ENCODE measurements around the gene UNKL. TPM values are rescaled to one million over a fixed set of nuclear protein-coding genes. Genes with fewer than 3 reads are reported as not detected.

UNKL gene
- total RNA-seq: 10 to 100 TPM; 46.4 to 48.3 TPM
- 17.5 TPM for polyA plus RNA-seq (2013, experiment 1 of 2)
- polyA plus RNA-seq (2013, experiment 2 of 2): 19.7 TPM
- long read RNA-seq, experiment 1, partial matches to known transcripts: 2 of 4 reads
- long read RNA-seq, experiment 1, other reads (novel, unspliced or antisense): 1 of 4 reads
- long read RNA-seq, experiment 2, partial matches to known transcripts: 3 of 34 reads
- long read RNA-seq, experiment 2, other reads (novel, unspliced or antisense): 28 of 34 reads
- long read RNA-seq, experiment 3, partial matches to known transcripts: 1 of 30 reads
- long read RNA-seq, experiment 3, other reads (novel, unspliced or antisense): 22 of 30 reads
- long read RNA-seq, experiment 4, partial matches to known transcripts: 0 of 3 reads
- long read RNA-seq, experiment 4, other reads (novel, unspliced or antisense): 2 of 3 reads

GRCh38 chr16:1414532-1415260 lies at the start of gene UNKL:
TSS of gene UNKL (minus strand) at chr16:1414704. CDS start at chr16:1414691, 13 bp downstream.
- peak; percentile 91 for DNase-seq
- no peaks in the 10 kb centered on the region for H3K27me3 ChIP-seq (ENCODE audit: control insufficient read depth, insufficient read depth, low read length, poor library complexity, severe bottlenecking)
- H3K36me3 ChIP-seq (ENCODE audit: control insufficient read depth, insufficient read depth, low read length): peaks cover 9% of the 10 kb centered on the region
- Mint-ChIP-seq H3K27me3 (ENCODE audit: insufficient read depth) (no peaks in the 10 kb centered on the region), H3K27ac (peak within 1 kb of the TSS; percentile 52), H3K4me3 (peak within 1 kb of the TSS; percentile 74), H3K4me1 (no peaks in the 10 kb centered on the region), H3K36me3 (ENCODE audit: low read depth) (peaks cover 11% of the 10 kb centered on the region), H3K9me3 (no peaks in the 10 kb centered on the region)
- H3K9ac ChIP-seq (ENCODE audit: extremely low read depth, low read length, poor library complexity, severe bottlenecking): peak within 1 kb of the TSS; percentile 53
- peaks cover 1% of the 10 kb centered on the region for H3K4me1 ChIP-seq (ENCODE audit: control insufficient read depth, insufficient read depth, low read length)
- H3K4me3 ChIP-seq (ENCODE audit: low read length): peak within 1 kb of the TSS; percentile 77
- H3K27ac ChIP-seq (ENCODE audit: low read depth, low read length): no peak within 1 kb of the TSS
- TF ChIP-seq CTCF (conservative IDR thresholded peaks at IDR 0.05): no peak
- H3K9me3 ChIP-seq (ENCODE audit: control insufficient read depth, low read length): no peaks in the 10 kb centered on the region
- WGBS, 2 experiments (ENCODE audit: insufficient coverage in 1 of 2, insufficient read length in 1 of 2): 5 to 9% methylated on average over 34 to 72 of the region's 72 CpGs

- Histone ChIP-seq H3K27ac (ENCODE audit: low read depth, low read length) (no peak overlapping the region), H3K4me3 (ENCODE audit: low read length) (no peak overlapping the region), H3K36me3 (ENCODE audit: control insufficient read depth, insufficient read depth, low read length) (peaks cover 14% of the 10 kb centered on the region), H3K9ac (ENCODE audit: extremely low read depth, low read length, poor library complexity, severe bottlenecking) (no peak overlapping the region), H3K27me3 (ENCODE audit: control insufficient read depth, insufficient read depth, low read length, poor library complexity, severe bottlenecking) (no peaks in the 10 kb centered on the region), H3K9me3 (ENCODE audit: control insufficient read depth, low read length) (no peaks in the 10 kb centered on the region), H3K4me1 (ENCODE audit: control insufficient read depth, insufficient read depth, low read length) (no peaks in the 10 kb centered on the region)
- Mint-ChIP-seq H3K4me1 (no peaks in the 10 kb centered on the region), H3K9me3 (no peaks in the 10 kb centered on the region), H3K4me3 (no peak overlapping the region), H3K27ac (no peak overlapping the region), H3K27me3 (ENCODE audit: insufficient read depth) (no peaks in the 10 kb centered on the region), H3K36me3 (ENCODE audit: low read depth) (peaks cover 31% of the 10 kb centered on the region)
- TF ChIP-seq CTCF (conservative IDR thresholded peaks at IDR 0.05): no peak
- DNase-seq: no peak
- WGBS, 2 experiments (ENCODE audit: insufficient coverage in 1 of 2, insufficient read length in 1 of 2): 92 to 96% methylated on average over 11 to 24 of the region's 24 CpGs
These were observed 46.6 kb upstream of the UNKL start for GRCh38 chr16:1461146-1461545.

GRCh38 chr16:1460602-1461138 lies 46.2 kb upstream of the UNKL start:
- H3K4me3 Mint-ChIP-seq: no peak overlapping the region
- 93 to 95% methylated on average over 25 to 30 of the region's 30 CpGs for WGBS, 2 experiments (ENCODE audit: insufficient coverage in 1 of 2, insufficient read length in 1 of 2)
- DNase-seq: no peak
- no peaks in the 10 kb centered on the region for H3K9me3 Mint-ChIP-seq
- H3K36me3 ChIP-seq (ENCODE audit: control insufficient read depth, insufficient read depth, low read length): peaks cover 14% of the 10 kb centered on the region
- no peaks in the 10 kb centered on the region for H3K27me3 ChIP-seq (ENCODE audit: control insufficient read depth, insufficient read depth, low read length, poor library complexity, severe bottlenecking)
- no peak overlapping the region for H3K27ac Mint-ChIP-seq
- H3K4me1 Mint-ChIP-seq: no peaks in the 10 kb centered on the region
- no peak overlapping the region for H3K27ac ChIP-seq (ENCODE audit: low read depth, low read length)
- peaks cover 33% of the 10 kb centered on the region for H3K36me3 Mint-ChIP-seq (ENCODE audit: low read depth)
- H3K27me3 Mint-ChIP-seq (ENCODE audit: insufficient read depth): no peaks in the 10 kb centered on the region
- H3K9me3 ChIP-seq (ENCODE audit: control insufficient read depth, low read length): no peaks in the 10 kb centered on the region
- no peaks in the 10 kb centered on the region for H3K4me1 ChIP-seq (ENCODE audit: control insufficient read depth, insufficient read depth, low read length)
- no peak overlapping the region for H3K9ac ChIP-seq (ENCODE audit: extremely low read depth, low read length, poor library complexity, severe bottlenecking)
- no peak overlapping the region for H3K4me3 ChIP-seq (ENCODE audit: low read length)
- no peak for TF ChIP-seq CTCF (conservative IDR thresholded peaks at IDR 0.05)

All from endodermal cell (in vitro differentiated cells).